HepG2 (cell line): Measurements from ENCODE around the gene SLC22A5. TPM values are rescaled to one million over a fixed set of nuclear protein-coding genes. Genes with fewer than 3 reads are reported as not detected.

Experiments
- ATAC-seq: fragments of 200-7000 bp; cut with Tn5 transposase; 3 replicates; pipeline ENCODE4 v1.9.1; 2020; ENCODE audit warnings: mild to moderate bottlenecking, moderate library complexity
- BruUV-seq: library from RNA; stranded (reverse); fragments of 400-500 nt; replicated peaks from 2 replicates; lab custom pipeline; 2021; lab: Mats Ljungman, UMichigan
- CTCF ChIA-PET: fragments of 300-600 bp; formaldehyde crosslinking; extraction: SDS; loops from one replicate; lab custom pipeline; 2021; ENCODE audit warnings: low total read pairs, inconsistent platforms, low intra/inter-chr PET ratio; lab: Yijun Ruan, JAX
- POLR2A ChIA-PET: fragments of 350-600 bp; sonication (Branson Sonifier 250); formaldehyde crosslinking; loops from one replicate; lab custom pipeline; 2020; ENCODE audit warnings: antibody characterized with exemption, inconsistent platforms; lab: Yijun Ruan, JAX
- DNase-seq: peaks from one replicate; pipeline ENCODE4 v3.0.0-alpha.2; 2015; ENCODE audit warnings: low spot score
- FAIRE-seq: peaks from 3 replicates; lab custom pipeline; 2011; peaks lifted over from hg19 to GRCh38; lab: Jason Lieb, UNC
- H2AFZ ChIP-seq: one replicate; pipeline ENCODE4 v1.6.1; 2011; ENCODE audit warnings: low read length, inconsistent platforms
- H3K27ac ChIP-seq: fragments of 300-600 bp; 3 replicates; pipeline ENCODE4 v1.8.0; 2011; ENCODE audit warnings: mixed run types, mild to moderate bottlenecking, mixed read lengths, low read length, inconsistent platforms; ENCODE audit not compliant: insufficient read depth; ENCODE audit errors: extremely low read length
- H3K27me3 ChIP-seq, 2 experiments: fragments of 200-600 bp in 1 of 2; 2 replicates in 1 of 2; 3 replicates in 1 of 2; pipeline versions ENCODE4 v1.6.0 to v1.8.0; 2011; ENCODE audit warnings: low read length in 2 of 2, mild to moderate bottlenecking in 2 of 2, moderate library complexity in 2 of 2, inconsistent platforms in 1 of 2; ENCODE audit not compliant: insufficient read depth in 2 of 2, control insufficient read depth in 1 of 2
- H3K36me3 ChIP-seq, 2 experiments: fragments of 200-600 bp in 1 of 2; replicated peaks in 1 of 2; 2 replicates in 1 of 2; 3 replicates in 1 of 2; pipeline versions ENCODE4 v1.5.1 to v1.8.0; 2011; ENCODE audit warnings: low read length in 2 of 2, inconsistent platforms in 1 of 2; ENCODE audit not compliant: insufficient read depth in 2 of 2, control insufficient read depth in 1 of 2
- H3K4me1 ChIP-seq: 2 replicates; pipeline ENCODE4 v1.5.1; 2012; ENCODE audit warnings: low read length, inconsistent platforms; ENCODE audit not compliant: insufficient read depth
- H3K4me2 ChIP-seq: 2 replicates; pipeline ENCODE4 v1.6.0; 2011; ENCODE audit warnings: low read depth, low read length, inconsistent platforms
- H3K4me3 ChIP-seq, 3 experiments: fragments of 200-600 bp in 1 of 3; sonication (generic), shearing (Covaris generic) in 1 of 3; replicated peaks in 1 of 3; 2 replicates each; pipeline ENCODE4 v1.5.1; 2011 to 2016; ENCODE audit warnings: low read length in 3 of 3, inconsistent platforms in 2 of 3, low read depth in 2 of 3, mild to moderate bottlenecking in 2 of 3, control low read depth in 1 of 3, mixed read lengths in 1 of 3; ENCODE audit not compliant: insufficient read depth in 1 of 3
- H3K79me2 ChIP-seq: one replicate; pipeline ENCODE4 v1.6.1; 2011; ENCODE audit warnings: low read length, inconsistent platforms; ENCODE audit not compliant: insufficient read depth
- H3K9ac ChIP-seq: 2 replicates; pipeline ENCODE4 v1.6.0; 2011; ENCODE audit warnings: mild to moderate bottlenecking, low read depth, low read length, inconsistent platforms; ENCODE audit not compliant: insufficient read depth
- H3K9me3 ChIP-seq: 2 replicates; pipeline ENCODE4 v1.5.1; 2012; ENCODE audit warnings: mild to moderate bottlenecking, low read length
- H4K20me1 ChIP-seq: 2 replicates; pipeline ENCODE4 v1.6.0; 2011; ENCODE audit warnings: inconsistent platforms, mild to moderate bottlenecking, low read length, moderate library complexity; ENCODE audit not compliant: insufficient read depth
- ATF1 ChIP-seq: IDR thresholded peaks from 2 replicates; pipeline ENCODE4 v1.6.1; 2016; ENCODE audit warnings: mild to moderate bottlenecking, control low read depth
- GTF2F1 ChIP-seq: fragments of 150-350 bp; IDR thresholded peaks from 2 replicates; pipeline ENCODE4 v1.6.1; 2014; ENCODE audit warnings: low read length
- HNF4G ChIP-seq, 2 experiments: sonication (generic) in 1 of 2; formaldehyde crosslinking in 1 of 2; IDR thresholded peaks; 2 replicates each; pipeline versions ENCODE4 v1.4.0 to v1.6.1; 2011 to 2020; ENCODE audit warnings: borderline replicate concordance in 2 of 2, low read depth in 2 of 2, mild to moderate bottlenecking in 2 of 2, low read length in 1 of 2, missing genetic modification reagents in 1 of 2, moderate library complexity in 1 of 2
- IKZF4 ChIP-seq: sonication (generic); formaldehyde crosslinking; IDR thresholded peaks from 2 replicates; pipeline ENCODE4 v1.5.1; 2020; ENCODE audit warnings: borderline replicate concordance, mild to moderate bottlenecking, low read depth, missing genetic modification reagents; ENCODE audit errors: not compliant biosample characterization
- MAF1 ChIP-seq: sonication (generic); formaldehyde crosslinking; IDR thresholded peaks from 2 replicates; pipeline ENCODE4 v1.5.0; 2020; ENCODE audit warnings: missing genetic modification reagents, borderline replicate concordance
- NFIB ChIP-seq: sonication (generic); formaldehyde crosslinking; IDR thresholded peaks from 2 replicates; pipeline ENCODE4 v1.9.0; 2021; ENCODE audit warnings: missing genetic modification reagents, mild to moderate bottlenecking, borderline replicate concordance
- NFYB ChIP-seq: sonication (generic); formaldehyde crosslinking; IDR thresholded peaks from 2 replicates; pipeline ENCODE4 v1.4.0; 2020; ENCODE audit warnings: missing genetic modification reagents
- RFX3 ChIP-seq: IDR thresholded peaks from 2 replicates; pipeline ENCODE4 v1.6.1; 2016; ENCODE audit warnings: missing biosample characterization, missing genetic modification reagents
- TOE1 ChIP-seq: sonication (generic); formaldehyde crosslinking; IDR thresholded peaks from 2 replicates; pipeline ENCODE4 v1.4.0; 2020; ENCODE audit warnings: mild to moderate bottlenecking, missing genetic modification reagents
- ZBTB7B ChIP-seq: sonication (generic); formaldehyde crosslinking; IDR thresholded peaks from 2 replicates; pipeline ENCODE4 v1.4.0; 2020; ENCODE audit warnings: missing genetic modification reagents
- ZC3H4 ChIP-seq: sonication (generic); formaldehyde crosslinking; IDR thresholded peaks from 2 replicates; pipeline ENCODE4 v1.4.0; 2020; ENCODE audit warnings: missing genetic modification reagents, borderline replicate concordance
- ZNF367 ChIP-seq: sonication (generic); formaldehyde crosslinking; IDR thresholded peaks from 2 replicates; pipeline ENCODE4 v1.4.0; 2020; ENCODE audit warnings: missing genetic modification reagents, borderline replicate concordance
- ZSCAN21 ChIP-seq: sonication (generic); formaldehyde crosslinking; IDR thresholded peaks from 2 replicates; pipeline ENCODE4 v1.8.0; 2022; ENCODE audit warnings: mild to moderate bottlenecking, missing genetic modification reagents, moderate library complexity, borderline replicate concordance
- ZSCAN31 ChIP-seq: sonication (generic); formaldehyde crosslinking; IDR thresholded peaks from 2 replicates; pipeline ENCODE4 v1.5.0; 2020; ENCODE audit warnings: low read depth, mild to moderate bottlenecking, missing genetic modification reagents
- WGBS: methylation state at CpG from one replicate; pipeline ENCODE4 v1.1.6; 2017; ENCODE audit warnings: low lambda C conversion rate; 5-methylcytosine and 5-hydroxymethylcytosine counted together
- in situ Hi-C: cut with HindIII; loops from 2 replicates; pipeline ENCODE4 v1.10.0; 2017; ENCODE audit warnings: low pct_unique_long_range_greater_than_20kb; ENCODE audit not compliant: extremely low pct_ligation_motif_present
- intact Hi-C: fragments of 100-400 bp; cut with micrococcal nuclease; formaldehyde crosslinking; loops from one replicate; pipeline ENCODE4 v1.10.0; 2022; ENCODE audit not compliant: unreplicated experiment
- polyA plus RNA-seq, 8 experiments: library from polyadenylated mRNA; depleted of rRNA in 3 of 8; stranded (reverse) in 7 of 8; unstranded in 1 of 8; fragments of >200 nt; fragmentation: Illumina TruSeq in 4 of 8; extraction: Trizol in 4 of 8; gene quantifications; 2 replicates each; pipeline versions ENCODE4 v1.2.1 to v1.2.3, GENCODE V29; 2011 to 2016; ENCODE audit warnings: low read depth in 4 of 8, missing spikeins in 1 of 8, mixed read lengths in 1 of 8; ENCODE audit not compliant: insufficient read depth in 1 of 8
- total RNA-seq, 5 experiments: library from RNA; depleted of rRNA; stranded (reverse); fragments of >200 nt; fragmentation: Illumina TruSeq; extraction: Trizol; gene quantifications; 2 replicates each; pipeline ENCODE4 v1.2.3, GENCODE V29; 2016; ENCODE audit warnings: low read depth in 1 of 5
- TF ChIP-seq, protein P1 (sequence below): sonication (generic); formaldehyde crosslinking; IDR thresholded peaks from 2 replicates; pipeline ENCODE4 v1.9.0; 2021; ENCODE audit warnings: missing genetic modification reagents, mild to moderate bottlenecking, borderline replicate concordance
- TF ChIP-seq, protein P2 (sequence below): sonication (generic); formaldehyde crosslinking; IDR thresholded peaks from 2 replicates; pipeline ENCODE4 v1.4.0; 2020; ENCODE audit warnings: missing genetic modification reagents

Gene SLC22A5
- total and polyA plus RNA-seq, 2 of the 13 experiments (the other 11 are each of a cell fraction or from before 2014, with no cell fraction given) = 7.1 to 15.1 TPM

- no TSS peak for BruUV-seq
- no peaks in the 10 kb centered on the region for H3K9me3 ChIP-seq
- H3K9ac ChIP-seq = no peak overlapping the region
- H3K36me3 ChIP-seq = no peaks in the 10 kb centered on the region
- ChIA-PET POLR2A (interaction anchor here (4.5 to 6.7 kb wide), 2 partner anchors 61 to 69 kb away, joined by 25 to 86 read pairs; partner anchors contain the start of gene IRF1), CTCF (no interaction called here)
- in situ Hi-C loops (loop anchor here (10.0 kb wide), 1 partner anchor 66 kb away; the partner anchor contains the start of gene IRF1), intact Hi-C loops (no loop called here)
- H3K27ac ChIP-seq = no peak overlapping the region
- H3K4me2 ChIP-seq = no peak overlapping the region
- peaks cover 58% of the 10 kb centered on the region for H3K4me1 ChIP-seq
- H3K27me3 ChIP-seq = no peaks in the 10 kb centered on the region
- H3K4me3 ChIP-seq = no peak overlapping the region
- H2AFZ ChIP-seq = no peak overlapping the region
- no peak for ATAC-seq
- 94% methylated on average over 9 of the region's 9 CpGs for WGBS
- H4K20me1 ChIP-seq = no peaks in the 10 kb centered on the region
- H3K79me2 ChIP-seq = no peaks in the 10 kb centered on the region
- FAIRE-seq = no peak
- DNase-seq = no peak
- TF ChIP-seq HNF4G (IDR thresholded peaks at IDR 0.05; ENCODE audit: borderline replicate concordance, low read depth, low read length) = no peak
- TF ChIP-seq HNF4G (CRISPR knock-in tag; IDR thresholded peaks at IDR 0.05; ENCODE audit: borderline replicate concordance, low read depth) = no peak
- TF ChIP-seq ZSCAN21 (CRISPR knock-in tag) = no peak
- no peak for TF ChIP-seq ZNF367 (CRISPR knock-in tag)
- TF ChIP-seq GTF2F1 = no peak
- TF ChIP-seq IKZF4 = no peak
- no peak for TF ChIP-seq ZSCAN31 (CRISPR knock-in tag)
- TF ChIP-seq NFYB (CRISPR knock-in tag) = no peak
- TF ChIP-seq, protein P1, sequence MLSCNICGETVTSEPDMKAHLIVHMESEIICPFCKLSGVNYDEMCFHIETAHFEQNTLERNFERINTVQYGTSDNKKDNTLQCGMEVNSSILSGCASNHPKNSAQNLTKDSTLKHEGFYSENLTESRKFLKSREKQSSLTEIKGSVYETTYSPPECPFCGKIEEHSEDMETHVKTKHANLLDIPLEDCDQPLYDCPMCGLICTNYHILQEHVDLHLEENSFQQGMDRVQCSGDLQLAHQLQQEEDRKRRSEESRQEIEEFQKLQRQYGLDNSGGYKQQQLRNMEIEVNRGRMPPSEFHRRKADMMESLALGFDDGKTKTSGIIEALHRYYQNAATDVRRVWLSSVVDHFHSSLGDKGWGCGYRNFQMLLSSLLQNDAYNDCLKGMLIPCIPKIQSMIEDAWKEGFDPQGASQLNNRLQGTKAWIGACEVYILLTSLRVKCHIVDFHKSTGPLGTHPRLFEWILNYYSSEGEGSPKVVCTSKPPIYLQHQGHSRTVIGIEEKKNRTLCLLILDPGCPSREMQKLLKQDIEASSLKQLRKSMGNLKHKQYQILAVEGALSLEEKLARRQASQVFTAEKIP (CRISPR knock-in tag) = no peak
- no peak for TF ChIP-seq MAF1 (CRISPR knock-in tag)
- TF ChIP-seq, protein P2, sequence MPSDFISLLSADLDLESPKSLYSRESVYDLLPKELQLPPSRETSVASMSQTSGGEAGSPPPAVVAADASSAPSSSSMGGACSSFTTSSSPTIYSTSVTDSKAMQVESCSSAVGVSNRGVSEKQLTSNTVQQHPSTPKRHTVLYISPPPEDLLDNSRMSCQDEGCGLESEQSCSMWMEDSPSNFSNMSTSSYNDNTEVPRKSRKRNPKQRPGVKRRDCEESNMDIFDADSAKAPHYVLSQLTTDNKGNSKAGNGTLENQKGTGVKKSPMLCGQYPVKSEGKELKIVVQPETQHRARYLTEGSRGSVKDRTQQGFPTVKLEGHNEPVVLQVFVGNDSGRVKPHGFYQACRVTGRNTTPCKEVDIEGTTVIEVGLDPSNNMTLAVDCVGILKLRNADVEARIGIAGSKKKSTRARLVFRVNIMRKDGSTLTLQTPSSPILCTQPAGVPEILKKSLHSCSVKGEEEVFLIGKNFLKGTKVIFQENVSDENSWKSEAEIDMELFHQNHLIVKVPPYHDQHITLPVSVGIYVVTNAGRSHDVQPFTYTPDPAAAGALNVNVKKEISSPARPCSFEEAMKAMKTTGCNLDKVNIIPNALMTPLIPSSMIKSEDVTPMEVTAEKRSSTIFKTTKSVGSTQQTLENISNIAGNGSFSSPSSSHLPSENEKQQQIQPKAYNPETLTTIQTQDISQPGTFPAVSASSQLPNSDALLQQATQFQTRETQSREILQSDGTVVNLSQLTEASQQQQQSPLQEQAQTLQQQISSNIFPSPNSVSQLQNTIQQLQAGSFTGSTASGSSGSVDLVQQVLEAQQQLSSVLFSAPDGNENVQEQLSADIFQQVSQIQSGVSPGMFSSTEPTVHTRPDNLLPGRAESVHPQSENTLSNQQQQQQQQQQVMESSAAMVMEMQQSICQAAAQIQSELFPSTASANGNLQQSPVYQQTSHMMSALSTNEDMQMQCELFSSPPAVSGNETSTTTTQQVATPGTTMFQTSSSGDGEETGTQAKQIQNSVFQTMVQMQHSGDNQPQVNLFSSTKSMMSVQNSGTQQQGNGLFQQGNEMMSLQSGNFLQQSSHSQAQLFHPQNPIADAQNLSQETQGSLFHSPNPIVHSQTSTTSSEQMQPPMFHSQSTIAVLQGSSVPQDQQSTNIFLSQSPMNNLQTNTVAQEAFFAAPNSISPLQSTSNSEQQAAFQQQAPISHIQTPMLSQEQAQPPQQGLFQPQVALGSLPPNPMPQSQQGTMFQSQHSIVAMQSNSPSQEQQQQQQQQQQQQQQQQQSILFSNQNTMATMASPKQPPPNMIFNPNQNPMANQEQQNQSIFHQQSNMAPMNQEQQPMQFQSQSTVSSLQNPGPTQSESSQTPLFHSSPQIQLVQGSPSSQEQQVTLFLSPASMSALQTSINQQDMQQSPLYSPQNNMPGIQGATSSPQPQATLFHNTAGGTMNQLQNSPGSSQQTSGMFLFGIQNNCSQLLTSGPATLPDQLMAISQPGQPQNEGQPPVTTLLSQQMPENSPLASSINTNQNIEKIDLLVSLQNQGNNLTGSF (CRISPR knock-in tag) = no peak
- no peak for TF ChIP-seq RFX3 (CRISPR knock-in tag)
- TF ChIP-seq ATF1 (CRISPR knock-in tag) = no peak
- TF ChIP-seq NFIB (CRISPR knock-in tag) = no peak
- TF ChIP-seq ZC3H4 (CRISPR knock-in tag) = no peak
- TF ChIP-seq ZBTB7B (CRISPR knock-in tag) = no peak
- TF ChIP-seq TOE1 (CRISPR knock-in tag) = no peak
These were observed 59.3 kb downstream of the SLC22A5 start for GRCh38 chr5:132428484-132429462.
